HG03175 (cell line): Measurements from ENCODE around the gene PHLPP1.

ENCODE experiments used
- ATAC-seq: cut with Tn5 transposase; IDR thresholded peaks from one replicate; pipeline ENCODE4 v1.9.1; 2021; ENCODE audit warnings: mild to moderate bottlenecking, moderate library complexity; ENCODE audit not compliant: unreplicated experiment

PHLPP1 gene

GRCh38 chr18:62975785-62976184 is 260.4 kb downstream of the PHLPP1 start:
- no peak for ATAC-seq

GRCh38 chr18:62976227-62976626 is 260.9 kb downstream of the PHLPP1 start:
- ATAC-seq, result no peak

DNA sequence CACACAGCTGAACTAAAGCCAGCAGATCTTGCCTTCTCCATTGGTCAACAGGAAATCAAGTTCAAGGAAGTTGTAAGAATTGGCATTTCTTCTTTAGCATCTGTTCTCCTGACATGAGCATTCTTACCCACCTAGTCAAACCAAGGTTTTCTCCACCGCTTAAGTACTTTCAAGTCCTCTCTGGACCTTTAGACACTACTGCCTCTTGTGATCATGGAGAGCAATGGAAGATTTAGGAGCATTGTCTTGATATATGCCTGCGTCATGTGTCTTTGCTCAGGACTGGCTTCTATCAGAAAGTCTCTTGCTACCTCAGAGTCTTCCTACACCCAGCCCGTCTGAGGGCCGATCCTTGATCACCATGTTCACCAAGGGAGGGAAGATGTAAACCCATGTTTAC is 262.2 kb downstream of the PHLPP1 start:
- ATAC-seq, result no peak

GRCh38 chr18:62978251-62979049 is 263.1 kb downstream of the PHLPP1 start:
- no peak for ATAC-seq

- ATAC-seq, result no peak
These were observed 263.8 kb downstream of the PHLPP1 start for GRCh38 chr18:62979176-62979575.

DNA sequence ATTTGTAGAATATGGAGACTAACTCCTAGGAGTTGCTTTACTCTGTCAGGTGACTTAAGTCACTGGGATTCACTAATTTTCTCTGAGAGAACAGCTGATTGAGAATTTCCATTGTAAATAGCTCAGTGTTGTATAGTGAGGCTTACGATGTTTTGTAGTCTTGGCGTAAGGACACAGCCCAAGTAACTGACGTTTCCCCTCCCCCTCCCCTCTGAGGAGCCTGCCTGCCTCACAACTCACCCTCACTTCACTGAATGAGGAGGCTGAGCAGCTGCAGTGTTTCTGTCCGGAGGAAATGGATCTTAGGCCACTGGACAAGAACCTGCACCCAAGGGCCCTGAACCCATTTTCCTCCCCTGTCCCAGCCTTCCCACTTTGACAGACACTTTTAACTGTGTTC is 264.6 kb downstream of the PHLPP1 start:
- no peak for ATAC-seq

DNA sequence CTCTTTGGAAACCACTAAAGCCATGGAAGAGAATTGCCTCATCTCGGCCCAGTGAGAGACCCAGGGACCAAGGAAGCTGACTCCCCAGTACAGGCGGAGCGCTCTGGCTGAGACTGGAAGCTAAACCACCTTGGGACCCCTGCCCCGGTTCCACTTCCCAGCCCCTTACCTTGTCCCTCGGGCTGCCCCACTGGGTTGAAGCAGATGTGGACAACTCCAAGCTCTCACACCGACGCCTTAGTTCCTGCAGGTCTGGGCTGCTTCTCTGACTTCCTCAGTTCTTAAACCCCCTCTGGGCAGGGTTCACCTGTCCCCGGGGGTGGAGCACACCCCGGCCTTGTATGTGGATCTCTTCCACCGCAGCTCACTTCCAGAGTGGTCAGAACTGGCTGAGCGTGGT is 266.2 kb downstream of the PHLPP1 start:
- no peak for ATAC-seq

GRCh38 chr18:62982600-62983251 is 267.4 kb downstream of the PHLPP1 start:
- peak; percentile 54 for ATAC-seq

DNA sequence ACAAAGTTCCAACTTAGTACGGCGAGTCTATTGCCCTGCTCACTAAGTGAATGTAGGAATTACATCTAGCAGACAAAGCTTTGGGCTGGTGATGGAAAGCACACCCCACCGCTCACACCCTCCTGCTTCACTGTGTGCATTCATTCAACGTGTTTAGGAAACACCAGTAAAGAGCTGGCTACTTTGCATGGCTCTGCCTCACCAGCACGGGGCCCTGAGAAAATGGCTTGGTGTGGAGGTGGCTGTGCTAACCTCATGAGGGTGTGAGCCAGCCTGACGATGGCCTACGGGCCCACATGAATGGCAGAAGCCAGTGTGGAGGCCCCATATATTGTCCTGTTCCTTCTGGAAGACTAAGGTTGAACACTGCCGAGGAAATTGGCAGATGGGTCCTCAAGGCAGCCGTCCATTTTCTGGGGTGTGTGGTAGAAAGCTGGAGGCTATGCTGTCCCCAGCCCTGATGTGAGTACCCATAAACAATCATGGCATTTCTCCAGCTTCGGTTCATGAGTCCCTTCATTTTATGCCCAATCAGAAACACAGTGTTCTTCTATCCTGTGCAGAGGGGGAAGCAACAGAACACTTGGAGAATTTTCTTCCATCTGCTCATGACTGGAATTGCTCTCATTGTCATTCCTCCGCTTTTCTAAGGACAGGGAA is 269.4 kb downstream of the PHLPP1 start:
- ATAC-seq, result no peak

DNA sequence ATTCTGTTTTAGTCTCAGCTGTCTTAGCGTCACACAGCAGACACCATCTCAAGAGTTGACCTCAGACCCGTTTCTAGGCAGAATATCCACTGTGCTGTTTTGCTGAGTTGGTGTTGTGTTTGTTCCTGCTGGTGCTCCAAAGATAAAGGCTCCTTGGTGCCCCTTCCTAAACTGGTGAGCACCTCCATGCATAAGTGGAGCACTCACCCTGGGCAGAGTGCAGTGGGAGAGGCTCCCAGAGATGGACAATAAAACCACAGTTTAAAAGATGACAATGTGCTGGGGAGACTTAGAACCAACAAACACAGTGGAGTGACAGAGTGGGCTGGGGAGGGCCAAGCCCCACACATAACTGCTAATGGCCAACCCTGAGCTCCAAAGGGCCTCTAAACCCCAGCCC is 271.1 kb downstream of the PHLPP1 start:
- no peak for ATAC-seq

- ATAC-seq, result no peak
These were observed 271.9 kb downstream of the PHLPP1 start for GRCh38 chr18:62987055-62987830.

- ATAC-seq, result no peak
These were observed 272.5 kb downstream of the PHLPP1 start for GRCh38 chr18:62987859-62988258.

- no peak for ATAC-seq
These were observed 273.1 kb downstream of the PHLPP1 start for GRCh38 chr18:62988471-62988870.

DNA sequence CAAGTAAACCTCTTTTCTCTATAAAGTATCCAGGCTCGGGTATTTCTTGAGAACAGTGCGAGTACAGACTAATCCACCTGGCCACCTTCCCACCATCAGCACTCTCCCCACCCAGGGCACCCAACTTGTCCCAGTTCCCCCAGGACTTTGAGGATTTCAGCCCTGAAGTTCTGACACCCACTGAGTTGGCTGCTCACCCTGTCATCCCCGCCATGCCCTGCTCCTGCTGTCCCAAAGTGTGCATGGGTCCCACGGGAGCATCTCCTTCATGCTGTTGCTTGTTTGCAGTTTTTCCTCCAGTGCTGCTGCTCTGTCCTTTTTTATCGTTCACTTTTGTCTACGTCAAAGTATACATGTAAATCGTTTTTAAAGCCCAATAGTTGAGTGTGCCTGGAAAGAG is 273.9 kb downstream of the PHLPP1 start:
- ATAC-seq, result no peak

GRCh38 chr18:62990653-62991052 is 275.3 kb downstream of the PHLPP1 start:
- ATAC-seq, result no peak

GRCh38 chr18:62991389-62991788 is 276.0 kb downstream of the PHLPP1 start:
- ATAC-seq, result no peak

DNA sequence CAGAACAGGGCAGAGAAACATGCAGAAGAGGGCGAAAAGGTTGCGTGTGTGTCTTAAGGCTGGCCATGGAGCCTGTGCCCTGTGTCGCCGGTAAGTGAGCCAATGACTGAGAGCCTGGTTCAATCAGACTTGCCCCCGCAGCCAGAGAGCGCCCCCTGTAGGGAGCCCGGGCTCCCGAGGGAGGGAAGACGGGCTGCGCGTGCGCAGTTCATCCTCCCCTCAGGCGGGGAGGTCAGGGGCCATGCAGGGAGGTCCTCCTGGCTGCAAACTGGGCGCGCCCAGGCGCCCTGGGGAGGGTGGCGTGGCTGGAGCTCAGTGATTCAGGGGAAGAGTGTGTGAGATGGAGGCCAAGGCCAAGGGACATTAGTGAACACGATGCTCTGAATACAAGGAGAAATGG is 276.6 kb downstream of the PHLPP1 start:
- ATAC-seq, result no peak

DNA sequence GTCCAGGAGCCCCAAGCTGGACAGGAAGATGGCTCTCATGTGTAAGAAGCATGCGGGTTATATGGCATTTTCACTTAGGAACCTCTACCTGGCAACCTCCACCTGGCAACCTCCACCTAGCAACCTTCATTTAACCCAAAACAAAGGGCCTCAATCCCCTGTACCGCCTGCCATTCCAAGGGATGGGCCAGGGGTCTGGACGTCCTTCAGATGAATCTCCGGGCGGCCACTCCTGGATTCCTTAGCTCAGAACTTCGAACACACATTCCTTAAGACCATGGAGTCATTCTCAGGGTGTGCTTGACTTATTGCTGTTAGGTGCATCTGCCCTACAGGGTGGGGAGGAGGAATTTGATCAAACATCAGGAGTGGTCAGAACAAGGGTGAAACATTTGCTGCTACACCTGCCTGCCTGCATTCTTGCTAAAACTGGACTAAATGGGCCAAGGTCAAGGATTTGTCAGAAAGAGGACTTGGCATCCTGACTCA is 277.6 kb downstream of the PHLPP1 start:
- no peak for ATAC-seq

- ATAC-seq, result no peak
These were observed 281.2 kb downstream of the PHLPP1 start for GRCh38 chr18:62996566-62996965.

DNA sequence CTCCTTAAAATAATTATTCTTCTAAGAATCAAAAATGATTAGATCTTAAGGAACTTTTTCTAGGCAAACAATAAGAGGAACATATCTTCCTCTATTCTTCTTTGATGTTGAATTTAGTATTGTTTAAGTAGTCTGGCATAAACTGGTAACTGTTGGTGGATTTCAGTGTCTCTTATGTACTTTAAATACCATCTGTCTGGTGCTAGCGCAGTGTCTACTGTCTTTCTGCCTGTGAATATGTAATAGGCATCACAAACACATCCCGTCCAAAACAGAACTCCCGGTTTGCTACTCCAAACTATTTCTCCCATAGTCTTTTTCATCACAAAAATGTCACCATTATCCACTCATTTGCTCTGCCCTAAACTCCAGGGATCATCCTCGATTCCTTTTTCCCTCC is 281.7 kb downstream of the PHLPP1 start:
- ATAC-seq, result no peak

- no peak for ATAC-seq
These were observed 283.1 kb downstream of the PHLPP1 start for GRCh38 chr18:62998443-62998842.
